Esophagus (tissue), 2 donors: Measurements from ENCODE around the gene BOD1L2. TPM values are rescaled to one million over a fixed set of nuclear protein-coding genes. Genes with fewer than 3 reads are reported as not detected.

Experiments used
- H3K27ac ChIP-seq, 2 donors: one replicate each; pipeline ENCODE4 v1.5.1; 2013; ENCODE audit warnings: low read depth in 2 of 2, mild to moderate bottlenecking in 2 of 2, inconsistent platforms in 1 of 2, low read length in 1 of 2, moderate library complexity in 1 of 2
- H3K27me3 ChIP-seq, 2 donors: one replicate each; pipeline ENCODE4 v1.6.1; 2013; ENCODE audit warnings: low read length in 2 of 2, control low read depth in 1 of 2, mild to moderate bottlenecking in 1 of 2; ENCODE audit not compliant: insufficient read depth in 2 of 2, control insufficient read depth in 1 of 2
- H3K36me3 ChIP-seq, 2 donors: one replicate each; pipeline ENCODE4 v1.6.1; 2013; ENCODE audit warnings: low read length in 1 of 2; ENCODE audit not compliant: control insufficient read depth in 2 of 2, insufficient read depth in 2 of 2
- H3K4me1 ChIP-seq, 2 donors: one replicate each; pipeline ENCODE4 v1.6.1; 2013; ENCODE audit warnings: low read length in 1 of 2; ENCODE audit not compliant: control insufficient read depth in 2 of 2, insufficient read depth in 2 of 2
- H3K4me3 ChIP-seq, 2 donors: one replicate each; pipeline ENCODE4 v1.5.1; 2013; ENCODE audit warnings: low read length in 2 of 2, mild to moderate bottlenecking in 2 of 2, low read depth in 1 of 2, moderate library complexity in 1 of 2
- H3K9me3 ChIP-seq, 2 donors: one replicate each; pipeline ENCODE4 v1.6.1; 2013; ENCODE audit warnings: mild to moderate bottlenecking in 2 of 2, low read depth in 1 of 2, low read length in 1 of 2, moderate library complexity in 1 of 2; ENCODE audit not compliant: control insufficient read depth in 2 of 2, insufficient read depth in 1 of 2
- WGBS, 2 donors: extraction: QIAGEN DNeasy Blood & Tissue Kit; methylation state at CpG; one replicate each; pipeline ENCODE4 v1.1.7; 2013; 5-methylcytosine and 5-hydroxymethylcytosine counted together
- polyA plus RNA-seq, 2 donors: library from polyadenylated mRNA; stranded (reverse); fragments of 200-250 nt; gene quantifications; one replicate each; pipeline ENCODE4 v1.2.3, GENCODE V29; 2013
- donor health status: healthy with polysubstance abuse.
- donor health status: Bipolar disorder and iron deficiency.

BOD1L2 gene
- polyA plus RNA-seq, 2 donors: not detected

DNA sequence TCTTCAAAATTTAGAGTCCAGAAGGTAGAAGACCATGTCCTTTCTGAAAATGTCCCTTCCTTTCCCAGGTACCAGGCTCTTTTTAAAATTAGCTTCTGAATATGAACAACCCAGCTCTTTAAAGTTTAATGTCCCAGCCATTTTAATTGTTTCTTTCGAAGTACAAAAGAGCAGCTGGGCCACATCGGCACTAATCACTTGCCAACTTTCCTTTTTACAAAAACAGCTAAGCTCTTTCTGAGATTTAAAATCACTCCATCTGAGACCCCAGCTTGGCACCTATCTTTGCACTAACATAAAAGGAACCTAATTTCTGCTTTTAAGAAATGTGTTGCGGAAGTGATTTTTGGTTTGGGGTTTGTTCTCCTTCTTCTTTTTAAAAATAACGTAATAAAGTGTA lies 2.6 kb downstream of the BOD1L2 start:
- Histone ChIP-seq H3K9me3 (no peaks in the 10 kb centered on the region), H3K27ac (no peak overlapping the region), H3K27me3 (peaks cover 0 to 5% of the 10 kb centered on the region in 2 donors), H3K4me1 (no peaks in the 10 kb centered on the region), H3K4me3 (no peak overlapping the region), H3K36me3 (no peaks in the 10 kb centered on the region)
- WGBS, 2 donors: 36 to 49% methylated on average over 4 of the region's 4 CpGs

DNA sequence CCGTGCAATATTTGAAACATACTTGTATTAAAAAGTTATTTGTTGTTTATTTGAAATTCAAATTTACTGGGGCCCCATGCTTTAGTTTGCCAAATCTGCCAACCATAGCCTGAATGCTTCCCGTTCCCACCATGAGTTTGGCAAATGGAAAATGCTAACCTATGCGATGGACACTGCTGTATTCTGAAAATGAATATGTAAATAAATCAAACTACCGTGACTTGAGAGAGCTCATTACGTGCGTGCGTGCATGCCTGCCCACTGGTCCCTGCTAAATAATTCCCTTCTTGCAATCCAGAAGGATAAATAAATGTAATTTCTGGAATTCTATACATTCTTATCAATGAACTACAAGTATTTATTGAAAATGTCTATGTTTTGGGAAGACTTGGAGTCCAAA lies 3.2 kb downstream of the BOD1L2 start:
- peaks cover 0 to 5% of the 10 kb centered on the region in 2 donors for H3K27me3 ChIP-seq
- H3K36me3 ChIP-seq: no peaks in the 10 kb centered on the region
- no peaks in the 10 kb centered on the region for H3K4me1 ChIP-seq
- H3K4me3 ChIP-seq: no peak overlapping the region
- no peaks in the 10 kb centered on the region for H3K9me3 ChIP-seq
- H3K27ac ChIP-seq: no peak overlapping the region
- 57 to 58% methylated on average over 7 of the region's 7 CpGs for WGBS, 2 donors

DNA sequence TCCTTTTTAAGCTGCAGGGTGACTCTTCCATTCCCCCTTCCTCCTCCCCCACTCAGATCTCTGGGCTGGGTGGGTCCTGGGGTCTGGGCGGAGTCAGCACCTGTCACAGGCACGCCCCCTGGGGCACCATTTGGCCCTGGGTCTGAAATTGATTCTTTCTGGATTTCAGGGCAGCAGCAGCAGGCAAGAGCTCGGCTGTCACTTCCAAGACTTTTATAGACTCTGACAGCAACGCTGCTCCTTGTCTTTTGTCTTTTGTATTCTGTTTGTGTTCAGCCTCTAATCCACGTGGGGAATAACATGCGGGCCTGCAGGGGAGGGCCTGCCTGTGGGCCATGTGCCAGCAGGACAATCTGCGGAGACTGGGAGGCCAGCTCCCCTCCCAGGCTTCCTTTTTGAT lies 3.9 kb downstream of the BOD1L2 start:
- Histone ChIP-seq H3K4me3 (no peak overlapping the region), H3K27ac (no peak overlapping the region), H3K27me3 (peaks cover 0 to 5% of the 10 kb centered on the region in 2 donors), H3K9me3 (no peaks in the 10 kb centered on the region), H3K36me3 (no peaks in the 10 kb centered on the region), H3K4me1 (no peaks in the 10 kb centered on the region)
- WGBS, 2 donors: 6 to 9% methylated on average over 7 of the region's 7 CpGs

DNA sequence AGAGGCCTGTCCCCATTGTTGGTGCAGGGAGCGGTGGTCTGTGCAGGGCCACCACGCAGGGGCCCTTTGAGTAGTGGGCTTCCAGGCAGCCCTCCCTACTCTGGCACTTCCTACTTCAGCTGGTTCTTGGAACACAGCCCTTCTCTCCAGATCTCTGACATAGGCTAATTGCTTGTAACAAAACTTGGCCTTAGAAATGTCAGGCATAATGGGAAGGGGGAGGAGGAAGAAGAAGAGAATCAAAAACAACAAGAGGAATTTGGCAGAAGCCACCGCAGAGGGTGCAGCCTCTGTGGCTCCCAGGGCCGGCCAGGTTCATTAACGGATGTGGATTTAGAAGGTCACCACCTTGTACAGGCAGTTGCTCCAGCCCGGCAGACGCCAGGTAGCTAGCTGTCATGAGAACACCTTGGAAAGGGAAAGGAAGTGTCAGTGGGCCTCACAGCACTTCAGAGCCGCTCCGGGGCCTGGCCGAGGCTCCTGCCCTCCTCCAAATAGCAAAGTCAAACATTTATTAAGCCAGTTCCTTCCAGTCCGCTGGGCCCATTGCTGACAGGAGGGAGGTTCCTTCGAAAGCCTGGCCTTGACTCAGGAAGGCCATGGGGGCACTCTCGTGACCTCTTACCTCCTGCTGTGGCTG lies 7.4 kb downstream of the BOD1L2 start:
- H3K4me1 ChIP-seq: no peaks in the 10 kb centered on the region
- no peaks in the 10 kb centered on the region for H3K36me3 ChIP-seq
- peaks cover 0 to 5% of the 10 kb centered on the region in 2 donors for H3K27me3 ChIP-seq
- no peak overlapping the region for H3K4me3 ChIP-seq
- WGBS, 2 donors: 38 to 51% methylated on average over 13 of the region's 13 CpGs
- no peak overlapping the region for H3K27ac ChIP-seq
- H3K9me3 ChIP-seq: no peaks in the 10 kb centered on the region

DNA sequence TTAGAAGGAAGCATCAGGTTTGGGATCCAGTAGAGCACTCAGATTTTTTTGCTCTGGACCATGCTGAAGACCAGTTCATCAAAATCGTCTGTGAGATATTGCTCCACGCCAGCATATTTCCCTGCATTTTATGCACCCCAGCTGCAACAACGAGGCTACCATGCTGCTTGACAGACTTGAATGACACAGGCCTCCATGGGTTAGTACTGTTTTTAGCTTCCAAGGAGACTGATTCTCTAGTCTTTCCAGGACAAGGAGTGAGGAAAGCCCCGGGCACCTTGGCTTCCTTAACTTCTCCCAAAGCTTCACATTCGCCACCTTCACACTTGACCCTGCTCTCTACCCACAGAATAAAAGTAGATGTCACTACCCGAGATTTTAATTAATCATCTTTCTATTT lies 17.5 kb downstream of the BOD1L2 start:
- H3K9me3 ChIP-seq: peaks cover 0 to 4% of the 10 kb centered on the region in 2 donors
- H3K27ac ChIP-seq: no peak overlapping the region
- H3K4me3 ChIP-seq: no peak overlapping the region
- WGBS, 2 donors: 68 to 72% methylated on average over 6 of the region's 6 CpGs
- no peaks in the 10 kb centered on the region for H3K36me3 ChIP-seq
- H3K4me1 ChIP-seq: no peaks in the 10 kb centered on the region
- no peaks in the 10 kb centered on the region for H3K27me3 ChIP-seq

DNA sequence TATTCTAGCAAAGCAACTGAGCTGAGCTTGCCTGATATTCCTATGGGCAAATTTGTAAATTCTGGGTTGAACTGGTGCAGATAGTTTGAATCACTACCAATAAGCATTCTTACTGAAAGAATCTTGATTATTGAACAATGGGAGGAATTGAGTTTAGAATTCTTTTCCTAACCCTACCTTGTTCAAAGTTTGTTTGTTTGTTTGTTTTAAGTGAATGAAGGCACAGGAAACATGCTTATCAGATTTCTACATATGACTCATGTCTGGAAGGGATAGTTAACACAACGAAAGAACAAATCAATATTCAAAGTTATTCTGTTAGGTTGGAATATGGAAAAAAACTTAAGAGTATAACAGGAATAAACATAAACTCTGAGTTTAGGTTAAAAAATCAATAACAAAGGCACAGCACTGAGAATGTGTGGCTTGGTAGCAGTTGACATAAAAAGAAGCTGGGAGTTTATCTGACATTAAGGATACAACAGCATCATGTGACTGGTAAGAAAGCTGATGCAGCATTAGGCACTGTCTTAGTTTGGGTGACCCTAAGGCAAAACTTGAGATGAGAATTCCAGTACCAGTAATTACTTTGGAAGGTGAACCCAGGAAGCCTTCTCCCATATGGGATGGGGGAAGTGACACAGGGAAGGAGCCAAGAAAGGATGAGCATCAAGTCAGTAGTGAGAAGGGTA lies 20.9 kb downstream of the BOD1L2 start:
- Histone ChIP-seq H3K36me3 (no peaks in the 10 kb centered on the region), H3K9me3 (peaks cover 0 to 4% of the 10 kb centered on the region in 2 donors), H3K27ac (no peak overlapping the region), H3K4me1 (no peaks in the 10 kb centered on the region), H3K4me3 (no peak overlapping the region), H3K27me3 (no peaks in the 10 kb centered on the region)
- 58 to 62% methylated on average over 1 of the region's 1 CpG for WGBS, 2 donors

DNA sequence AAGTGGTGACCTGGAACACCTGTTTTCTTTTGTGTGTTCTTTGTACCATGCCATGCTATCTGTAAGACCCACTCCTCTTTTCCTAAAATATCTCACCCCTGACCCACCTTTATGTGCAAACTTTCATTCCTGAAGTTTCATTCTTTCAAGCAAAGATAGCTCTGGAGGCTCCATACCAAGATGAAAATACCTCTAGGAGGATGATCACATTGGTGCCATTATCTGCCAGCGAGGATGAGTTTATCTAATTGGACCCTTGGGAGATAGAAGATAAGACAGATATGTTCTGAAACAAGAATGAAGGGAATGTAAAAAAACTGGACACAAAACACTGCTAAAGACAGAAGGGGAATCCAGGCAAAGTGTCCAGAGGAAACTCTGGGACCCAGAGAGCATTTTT lies 24.1 kb downstream of the BOD1L2 start:
- Histone ChIP-seq H3K4me3 (no peak overlapping the region), H3K36me3 (no peaks in the 10 kb centered on the region), H3K27me3 (no peaks in the 10 kb centered on the region), H3K9me3 (peaks cover 5 to 6% of the 10 kb centered on the region in 2 donors), H3K4me1 (no peaks in the 10 kb centered on the region), H3K27ac (no peak overlapping the region)
- WGBS, 2 donors: 60 to 62% methylated on average over 1 of the region's 1 CpG

DNA sequence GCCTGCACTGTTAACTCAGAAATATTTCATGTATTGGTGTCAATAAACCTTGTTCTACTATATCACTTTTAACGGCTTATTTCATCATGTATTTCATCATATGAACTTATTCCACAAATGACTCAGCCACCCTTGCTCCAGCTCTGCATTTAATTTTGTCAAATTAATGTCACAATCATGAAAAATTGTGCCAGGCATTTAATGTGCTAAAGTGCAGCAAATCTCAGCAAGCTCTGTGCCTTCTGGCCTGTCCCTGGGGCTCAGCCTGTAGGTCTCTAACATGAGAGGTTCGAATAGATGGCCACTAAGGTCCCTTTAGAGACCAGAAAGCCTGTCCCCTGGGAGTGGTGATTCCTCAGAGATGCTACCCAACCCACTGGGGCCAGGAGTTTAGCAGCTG lies 28.6 kb downstream of the BOD1L2 start:
- H3K4me1 ChIP-seq: no peaks in the 10 kb centered on the region
- H3K4me3 ChIP-seq: no peak overlapping the region
- no peaks in the 10 kb centered on the region for H3K27me3 ChIP-seq
- 58 to 61% methylated on average over 2 of the region's 2 CpGs for WGBS, 2 donors
- peaks cover 2 to 5% of the 10 kb centered on the region in 2 donors for H3K9me3 ChIP-seq
- H3K27ac ChIP-seq: no peak overlapping the region
- no peaks in the 10 kb centered on the region for H3K36me3 ChIP-seq

DNA sequence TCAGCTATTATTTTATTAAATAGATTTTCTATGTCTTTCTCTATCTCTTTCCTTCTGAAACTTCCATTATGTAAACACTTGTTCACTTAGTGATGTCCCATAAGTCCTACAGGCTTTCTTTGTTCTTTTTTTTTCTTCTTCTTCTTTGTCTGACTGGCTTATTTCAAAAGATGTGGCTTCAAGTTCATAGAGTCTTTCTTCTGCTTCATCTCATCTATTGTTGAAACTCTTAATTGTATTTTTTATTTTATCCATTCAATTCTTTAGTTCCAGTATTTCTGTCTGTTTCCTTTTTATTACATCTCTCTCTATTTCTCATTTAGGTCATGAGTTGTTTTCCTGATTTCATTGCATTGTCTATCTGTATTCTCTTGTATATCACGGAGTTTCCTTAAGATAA lies 38.5 kb downstream of the BOD1L2 start:
- Histone ChIP-seq H3K27ac (no peak overlapping the region), H3K4me3 (no peak overlapping the region), H3K4me1 (no peaks in the 10 kb centered on the region), H3K9me3 (peaks cover 0 to 12% of the 10 kb centered on the region in 2 donors), H3K27me3 (no peaks in the 10 kb centered on the region), H3K36me3 (no peaks in the 10 kb centered on the region)
- 78 to 94% methylated on average over 1 of the region's 1 CpG for WGBS, 2 donors
